ENCODE measurements around the gene MRPL54.

Gene MRPL54

GRCh38 chr19:3785938-3786824 is 23.7 kb downstream of the MRPL54 start, which contains the start of gene MATK (continued):
- no peak for TF ChIP-seq ARNTL (CRISPR knock-in tag; IDR thresholded peaks at IDR 0.05; ENCODE audit: borderline replicate concordance, low read depth)
- no peak for TF ChIP-seq TOX (CRISPR knock-in tag; IDR thresholded peaks at IDR 0.05; ENCODE audit: borderline replicate concordance)
- no peak for TF ChIP-seq BACH2 (CRISPR knock-in tag; IDR thresholded peaks at IDR 0.05; ENCODE audit: borderline replicate concordance)
- no peak for TF ChIP-seq TSHZ2 (CRISPR knock-in tag; IDR thresholded peaks at IDR 0.05)

DNA sequence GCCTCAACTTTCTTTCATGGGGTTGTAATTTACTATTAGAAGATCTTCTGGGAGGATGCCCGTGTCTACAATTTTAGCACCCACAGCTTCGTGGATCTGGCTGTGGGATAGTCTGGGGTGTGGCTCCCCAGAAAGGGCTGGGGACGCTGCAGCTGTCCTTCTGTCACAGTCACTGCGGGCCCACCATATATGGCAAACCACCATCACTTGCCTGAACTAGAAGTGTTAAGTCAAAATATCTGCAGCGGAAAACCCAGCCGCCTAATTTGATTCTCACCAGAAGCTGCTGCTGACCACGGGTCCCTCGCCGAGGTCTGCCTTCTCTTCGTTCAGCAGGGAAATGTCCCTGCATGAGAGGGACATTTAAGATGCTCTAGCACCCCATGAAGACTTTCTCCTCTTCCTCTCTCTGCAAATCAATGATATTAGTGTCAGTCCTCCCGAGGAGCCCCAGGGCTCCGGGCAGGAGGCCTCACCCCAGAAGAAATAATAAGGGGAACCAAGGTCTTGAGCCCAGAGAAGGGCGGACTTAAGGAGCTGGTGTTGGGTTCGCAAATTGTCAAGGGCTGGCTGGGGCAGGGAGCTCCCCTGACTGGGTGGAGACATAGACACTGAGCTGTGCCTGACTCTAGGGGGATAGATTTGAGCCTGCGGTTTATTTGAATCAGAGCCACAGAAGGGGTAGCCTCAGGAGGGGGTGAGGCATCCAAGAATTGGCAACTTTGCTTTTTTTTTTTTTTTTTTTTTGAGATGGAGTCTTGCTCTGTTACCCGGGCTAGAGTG is 26.7 kb downstream of the MRPL54 start:
- TF ChIP-seq CSDC2 (CRISPR knock-in tag; IDR thresholded peaks at IDR 0.05) = no peak
- TF ChIP-seq ZNF565 (CRISPR knock-in tag; conservative IDR thresholded peaks at IDR 0.05; ENCODE audit: low read depth) = no peak
- no peak for TF ChIP-seq PATZ1 (CRISPR knock-in tag; IDR thresholded peaks at IDR 0.05; ENCODE audit: borderline replicate concordance)
- TF ChIP-seq ZFP30 (CRISPR knock-in tag; IDR thresholded peaks at IDR 0.05) = no peak
- ATAC-seq = no peak

GRCh38 chr19:3790209-3790734 is 27.8 kb downstream of the MRPL54 start:
- ATAC-seq = no peak
- TF ChIP-seq OSR1 (CRISPR knock-in tag; IDR thresholded peaks at IDR 0.05) (no peak), PPARA (CRISPR knock-in tag; IDR thresholded peaks at IDR 0.05; ENCODE audit: borderline replicate concordance) (no peak), PATZ1 (CRISPR knock-in tag; IDR thresholded peaks at IDR 0.05; ENCODE audit: borderline replicate concordance) (no peak), GLIS3 (CRISPR knock-in tag; IDR thresholded peaks at IDR 0.05) (no peak), ZNF70 (CRISPR knock-in tag; IDR thresholded peaks at IDR 0.05) (no peak), CSDC2 (CRISPR knock-in tag; IDR thresholded peaks at IDR 0.05) (no peak), ZNF565 (CRISPR knock-in tag; conservative IDR thresholded peaks at IDR 0.05; ENCODE audit: low read depth) (no peak), ESRRG (CRISPR knock-in tag; IDR thresholded peaks at IDR 0.05) (no peak), TSHZ2 (CRISPR knock-in tag; IDR thresholded peaks at IDR 0.05) (no peak)
- TF ChIP-seq, protein P1, sequence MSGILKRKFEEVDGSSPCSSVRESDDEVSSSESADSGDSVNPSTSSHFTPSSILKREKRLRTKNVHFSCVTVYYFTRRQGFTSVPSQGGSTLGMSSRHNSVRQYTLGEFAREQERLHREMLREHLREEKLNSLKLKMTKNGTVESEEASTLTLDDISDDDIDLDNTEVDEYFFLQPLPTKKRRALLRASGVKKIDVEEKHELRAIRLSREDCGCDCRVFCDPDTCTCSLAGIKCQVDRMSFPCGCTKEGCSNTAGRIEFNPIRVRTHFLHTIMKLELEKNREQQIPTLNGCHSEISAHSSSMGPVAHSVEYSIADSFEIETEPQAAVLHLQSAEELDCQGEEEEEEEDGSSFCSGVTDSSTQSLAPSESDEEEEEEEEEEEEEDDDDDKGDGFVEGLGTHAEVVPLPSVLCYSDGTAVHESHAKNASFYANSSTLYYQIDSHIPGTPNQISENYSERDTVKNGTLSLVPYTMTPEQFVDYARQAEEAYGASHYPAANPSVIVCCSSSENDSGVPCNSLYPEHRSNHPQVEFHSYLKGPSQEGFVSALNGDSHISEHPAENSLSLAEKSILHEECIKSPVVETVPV (CRISPR knock-in tag; IDR thresholded peaks at IDR 0.05) = no peak
